SK-N-MC (cell line): ENCODE data around the gene TICAM1.

Experiments used
- EZH2 ChIP-seq: fragments of 200-600 bp; sonication (generic); IDR thresholded peaks from one replicate; pipeline ENCODE4 v1.6.1; 2017; ENCODE audit warnings: antibody characterized with exemption
- POLR2AphosphoS5 ChIP-seq: IDR thresholded peaks from 2 replicates; pipeline ENCODE4 v1.6.1; 2012; ENCODE audit warnings: mild to moderate bottlenecking, low read depth, low read length, borderline replicate concordance

GRCh38 chr19:4879041-4879440, 47.5 kb upstream of the TICAM1 start:
- no peak for TF ChIP-seq POLR2AphosphoS5
- TF ChIP-seq EZH2 = no peak
